Gastrocnemius medialis (tissue), 4 donors: ENCODE measurements around the gene CSH1. TPM values are rescaled to one million over a fixed set of nuclear protein-coding genes. Genes with fewer than 3 reads are reported as not detected.
"Not testable (repeated sequence)": the region's sequence is repeated elsewhere in the genome, so short reads cannot be mapped to it uniquely, and the experiment has no call there.

Source experiments
- ATAC-seq, 2 donors: fragments of 150-250 bp; one replicate each; pipeline ENCODE4 v1.9.1; 2016
- DNase-seq, 2 donors: peaks; one replicate each; pipeline ENCODE4 v3.0.0-alpha.2; 2019
- H3K27ac ChIP-seq, 4 donors: fragments of 200-600 bp; sonication (generic); 1 replicate in 1 of 4; 2 replicates in 3 of 4; pipeline ENCODE4 v1.5.1; 2016 to 2018; ENCODE audit warnings: mild to moderate bottlenecking in 2 of 4, moderate library complexity in 1 of 4
- H3K27me3 ChIP-seq, 3 donors: fragments of 200-600 bp; sonication (generic) in 2 of 3; 1 replicate in 1 of 3; 2 replicates in 2 of 3; pipeline versions ENCODE4 v1.5.1 to v1.6.0; 2016 to 2019; ENCODE audit warnings: mild to moderate bottlenecking in 1 of 3, moderate library complexity in 1 of 3
- H3K36me3 ChIP-seq, 2 donors: fragments of 200-600 bp; sonication (generic) in 1 of 2; one replicate each; pipeline ENCODE4 v1.5.1; 2017 to 2018
- H3K4me1 ChIP-seq, 2 donors: fragments of 200-600 bp; sonication (generic) in 1 of 2; one replicate each; pipeline ENCODE4 v1.5.1; 2016 to 2017; ENCODE audit warnings: mild to moderate bottlenecking in 2 of 2
- H3K4me3 ChIP-seq, 4 donors: fragments of 200-600 bp; sonication (generic) in 3 of 4; 1 replicate in 1 of 4; 2 replicates in 3 of 4; pipeline ENCODE4 v1.5.1; 2016 to 2019; ENCODE audit warnings: mild to moderate bottlenecking in 2 of 4
- H3K9me3 ChIP-seq, 3 donors: fragments of 200-600 bp; sonication (generic) in 2 of 3; 1 replicate in 1 of 3; 2 replicates in 2 of 3; pipeline ENCODE4 v1.5.1; 2016 to 2019
- POLR2A ChIP-seq, 2 donors: fragments of 450-650 bp; IDR thresholded peaks; one replicate each; pipeline ENCODE4 v1.6.1; 2017; ENCODE audit warnings: antibody characterized with exemption in 2 of 2, mild to moderate bottlenecking in 2 of 2, moderate library complexity in 2 of 2
- in situ Hi-C, 4 donors: fragments of 200-750 bp; cut with MboI; loops; one replicate each; pipeline versions ENCODE4 v1.15.0 to v1.8.0; 2017; ENCODE audit warnings: low sequenced_read_pairs in 4 of 4
- intact Hi-C: fragments of 100-400 bp; cut with DNase I; formaldehyde crosslinking; loops from one replicate; pipeline ENCODE4 v1.15.1; 2023; ENCODE audit warnings: low total_unique reads
- total RNA-seq, 4 donors: library from RNA; depleted of rRNA; stranded (reverse); fragments of >200 nt; gene quantifications; one replicate each; pipeline versions ENCODE4 v1.1.0 to v1.2.3, GENCODE V29; 2016
- TF ChIP-seq, protein P1 (sequence below), 5 experiments: fragments of 450-650 bp in 3 of 5; fragments of 200-600 bp in 2 of 5; sonication (generic) in 2 of 5; IDR thresholded peaks in 4 of 5; conservative IDR thresholded peaks in 1 of 5; 1 replicate in 4 of 5; 2 replicates in 1 of 5; pipeline ENCODE4 v1.5.1; 2016 to 2019; ENCODE audit warnings: antibody characterized with exemption in 5 of 5, mild to moderate bottlenecking in 3 of 5, moderate library complexity in 3 of 5

The CSH1 gene
- total RNA-seq, 4 donors from 2014 or later, result not detected

DNA sequence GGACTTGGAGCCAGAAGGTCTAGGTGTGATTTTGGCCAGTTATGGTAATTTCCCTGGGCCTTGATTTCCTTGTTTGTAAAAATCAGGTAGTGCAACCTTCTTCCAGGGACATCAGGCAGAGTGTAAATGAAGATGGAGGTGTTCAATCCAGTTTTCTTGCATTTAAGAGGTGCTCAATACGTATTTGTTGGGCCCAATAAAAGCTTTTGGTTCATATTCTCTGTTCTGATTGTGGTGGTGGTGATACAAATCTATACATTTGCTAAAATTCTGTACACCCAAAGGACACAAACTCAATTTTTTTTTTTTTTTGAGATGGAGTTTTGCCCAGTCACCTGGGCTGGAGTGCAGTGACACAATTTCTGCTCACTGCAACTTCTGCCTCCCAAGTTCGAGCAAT, 29.8 kb upstream of the CSH1 start:
- ATAC-seq (no peak), DNase-seq (no peak)
- H3K9me3 ChIP-seq, result no peaks in the 10 kb centered on the region
- intact Hi-C loops (no loop called here), in situ Hi-C loops (loop anchor here in 2 of 4 donors (10.0 kb wide), 2 partner anchors 89 to 99 kb away; partner anchors contain the start of gene ICAM2 (in 1 of the 2))
- H3K4me3 ChIP-seq, result no peak overlapping the region
- no peaks in the 10 kb centered on the region for H3K36me3 ChIP-seq
- TF ChIP-seq, protein P1, sequence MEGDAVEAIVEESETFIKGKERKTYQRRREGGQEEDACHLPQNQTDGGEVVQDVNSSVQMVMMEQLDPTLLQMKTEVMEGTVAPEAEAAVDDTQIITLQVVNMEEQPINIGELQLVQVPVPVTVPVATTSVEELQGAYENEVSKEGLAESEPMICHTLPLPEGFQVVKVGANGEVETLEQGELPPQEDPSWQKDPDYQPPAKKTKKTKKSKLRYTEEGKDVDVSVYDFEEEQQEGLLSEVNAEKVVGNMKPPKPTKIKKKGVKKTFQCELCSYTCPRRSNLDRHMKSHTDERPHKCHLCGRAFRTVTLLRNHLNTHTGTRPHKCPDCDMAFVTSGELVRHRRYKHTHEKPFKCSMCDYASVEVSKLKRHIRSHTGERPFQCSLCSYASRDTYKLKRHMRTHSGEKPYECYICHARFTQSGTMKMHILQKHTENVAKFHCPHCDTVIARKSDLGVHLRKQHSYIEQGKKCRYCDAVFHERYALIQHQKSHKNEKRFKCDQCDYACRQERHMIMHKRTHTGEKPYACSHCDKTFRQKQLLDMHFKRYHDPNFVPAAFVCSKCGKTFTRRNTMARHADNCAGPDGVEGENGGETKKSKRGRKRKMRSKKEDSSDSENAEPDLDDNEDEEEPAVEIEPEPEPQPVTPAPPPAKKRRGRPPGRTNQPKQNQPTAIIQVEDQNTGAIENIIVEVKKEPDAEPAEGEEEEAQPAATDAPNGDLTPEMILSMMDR (IDR thresholded peaks at IDR 0.05 in 4 of 5, conservative IDR thresholded peaks at IDR 0.05 in 1 of 5), result no peak
- TF ChIP-seq POLR2A (IDR thresholded peaks at IDR 0.05), result no peak
- H3K4me1 ChIP-seq, result peaks cover 12 to 15% of the 10 kb centered on the region in 2 donors
- H3K27ac ChIP-seq, result no peak overlapping the region
- H3K27me3 ChIP-seq, result no peaks in the 10 kb centered on the region

DNA sequence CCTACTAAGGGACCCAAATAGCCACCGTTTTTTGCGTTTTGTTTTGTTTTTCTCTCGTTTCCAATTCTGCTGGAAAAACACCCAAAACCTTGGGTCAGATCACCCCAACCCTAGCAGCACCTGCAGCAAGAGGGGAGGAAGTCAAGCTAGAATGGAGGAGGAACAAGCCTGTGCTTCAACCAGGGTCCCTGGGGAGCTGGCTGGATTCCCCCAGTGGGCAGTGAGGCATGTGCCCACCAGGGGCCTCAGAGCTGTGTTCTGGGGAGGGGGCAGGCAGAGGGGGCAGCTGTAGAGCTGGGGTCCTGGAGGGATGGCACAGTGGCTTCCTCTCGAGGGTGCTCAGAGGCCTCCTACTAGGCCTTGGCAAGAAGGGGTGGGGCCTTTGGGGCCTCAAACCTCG, 29.2 kb upstream of the CSH1 start:
- no peaks in the 10 kb centered on the region for H3K36me3 ChIP-seq
- peaks cover 7 to 10% of the 10 kb centered on the region in 2 donors for H3K4me1 ChIP-seq
- no peak for TF ChIP-seq POLR2A (IDR thresholded peaks at IDR 0.05)
- TF ChIP-seq, protein P1 (IDR thresholded peaks at IDR 0.05 in 4 of 5, conservative IDR thresholded peaks at IDR 0.05 in 1 of 5), result no peak
- DNase-seq (no peak), ATAC-seq (no peak)
- no peaks in the 10 kb centered on the region for H3K27me3 ChIP-seq
- H3K27ac ChIP-seq, result no peak overlapping the region
- H3K4me3 ChIP-seq, result no peak overlapping the region
- H3K9me3 ChIP-seq, result no peaks in the 10 kb centered on the region
- intact Hi-C loops, result no loop called here
- in situ Hi-C loops, result loop anchor here in 2 of 4 donors (10.0 kb wide), 2 partner anchors 89 to 99 kb away; partner anchors contain the start of gene ICAM2 (in 1 of the 2)

- H3K36me3 ChIP-seq, H3K4me3 ChIP-seq, H3K27ac ChIP-seq, DNase-seq, H3K27me3 ChIP-seq, H3K9me3 ChIP-seq, ATAC-seq, intact Hi-C loops, H3K4me1 ChIP-seq: not testable (repeated sequence)
- in situ Hi-C loops, result loop anchor here (10.0 to 25.0 kb wide), 5 partner anchors 92 to 515 kb away; partner anchors contain the start of genes ERN1 (in 2 of the 4), ICAM2 (in 1 of the 4) and MILR1 (in 1 of the 4)
Observed at GRCh38 chr17:63922402-63922801, 26.0 kb upstream of the CSH1 start.

GRCh38 chr17:63920779-63921178, 24.4 kb upstream of the CSH1 start:
- in situ Hi-C loops, result loop anchor here (10.0 to 25.0 kb wide), 5 partner anchors 94 to 517 kb away; partner anchors contain the start of genes ERN1 (in 2 of the 4), ICAM2 (in 1 of the 4) and MILR1 (in 1 of the 4)
- H3K4me1 ChIP-seq, H3K27me3 ChIP-seq, H3K9me3 ChIP-seq, H3K36me3 ChIP-seq, H3K4me3 ChIP-seq, DNase-seq, H3K27ac ChIP-seq, intact Hi-C loops, ATAC-seq: not testable (repeated sequence)

DNA sequence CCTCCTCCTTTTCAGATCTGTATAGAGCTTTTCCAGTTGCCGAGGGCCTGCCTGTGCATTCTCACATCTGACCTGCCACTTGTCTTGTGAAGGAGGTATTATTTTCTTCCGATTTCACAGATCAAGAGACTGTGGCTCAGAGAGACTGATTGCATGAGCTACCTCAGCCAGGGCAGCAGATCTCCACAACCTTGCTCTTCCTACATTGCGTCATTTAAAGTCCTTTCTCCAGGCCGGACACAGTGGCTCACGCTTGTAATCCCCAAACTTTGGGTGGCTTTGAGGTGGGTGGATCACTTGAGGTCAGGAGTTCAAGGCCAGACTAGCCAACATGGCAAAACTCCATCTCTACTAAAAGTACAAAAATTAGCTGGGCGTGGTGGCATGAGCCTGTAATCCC, 23.7 kb upstream of the CSH1 start:
- not testable (repeated sequence) for ATAC-seq, DNase-seq
- in situ Hi-C loops, result loop anchor here (10.0 to 25.0 kb wide), 5 partner anchors 95 to 517 kb away; partner anchors contain the start of genes ERN1 (in 2 of the 4), ICAM2 (in 1 of the 4) and MILR1 (in 1 of the 4)

GRCh38 chr17:63919311-63919723, 22.9 kb upstream of the CSH1 start:
- ATAC-seq (peak; percentile 87 to 93), DNase-seq (peak in 1 of 2 donors; percentile 61)
- Histone ChIP-seq H3K9me3 (no peaks in the 10 kb centered on the region), H3K27me3 (no peaks in the 10 kb centered on the region), H3K27ac (no peak overlapping the region), H3K4me3 (no peak overlapping the region), H3K36me3 (no peaks in the 10 kb centered on the region), H3K4me1 (peaks cover 3 to 4% of the 10 kb centered on the region in 2 donors)
- in situ Hi-C loops (loop anchor here (10.0 to 25.0 kb wide), 7 partner anchors 105 to 518 kb away; partner anchors contain the start of genes ERN1 (in 2 of the 4), ICAM2 (in 1 of the 4) and MILR1 (in 1 of the 4)), intact Hi-C loops (loop anchor here (1.0 to 10.0 kb wide), 4 partner anchors 27 to 355 kb away; partner anchors contain the start of gene ERN1)
- TF ChIP-seq POLR2A (IDR thresholded peaks at IDR 0.05), result no peak
- TF ChIP-seq, protein P1 (IDR thresholded peaks at IDR 0.05 in 4 of 5, conservative IDR thresholded peaks at IDR 0.05 in 1 of 5), result peak; percentile 90 to 99 (median 97)

More for the DNA sequence above, 23.7 kb upstream of the CSH1 start:
- H3K27ac ChIP-seq, H3K4me1 ChIP-seq, H3K27me3 ChIP-seq, H3K9me3 ChIP-seq, H3K4me3 ChIP-seq, intact Hi-C loops, H3K36me3 ChIP-seq: not testable (repeated sequence)

DNA sequence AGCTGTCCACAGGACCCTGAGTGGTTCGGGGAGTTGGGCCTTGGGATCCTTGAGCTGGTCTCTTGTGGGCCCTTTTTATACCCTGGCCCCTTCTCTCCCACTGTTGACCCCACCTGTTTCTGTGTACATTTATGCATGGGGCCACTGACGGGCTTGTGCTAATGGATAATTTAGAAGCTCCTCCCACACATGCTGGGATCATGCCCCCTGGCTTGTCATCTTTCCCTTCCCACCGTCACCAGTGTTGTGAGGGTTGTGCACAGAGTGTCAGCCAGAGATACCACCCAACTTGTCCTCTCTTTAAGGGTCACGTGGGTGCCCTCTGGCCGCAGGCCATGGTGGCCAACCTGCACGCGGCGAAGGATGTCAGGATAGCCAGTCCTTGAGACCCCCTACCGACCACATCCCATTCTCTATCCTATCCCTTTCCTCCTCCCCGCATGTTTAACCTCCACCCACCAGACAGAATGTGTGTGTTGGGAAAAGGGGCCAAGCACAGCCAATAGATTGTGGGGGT, 22.5 kb upstream of the CSH1 start, which contains the start of gene GH1:
Gene GH1, minus strand, starts transcription at position 51 of the 517 bp plus-strand sequence. CDS start 63 bp downstream, outside the sequence.
- H3K4me3 ChIP-seq, DNase-seq, H3K9me3 ChIP-seq, H3K4me1 ChIP-seq, H3K27me3 ChIP-seq, H3K36me3 ChIP-seq, H3K27ac ChIP-seq, ATAC-seq: not testable (repeated sequence)
- intact Hi-C loops, result loop anchor here (1.0 to 10.0 kb wide), 4 partner anchors 28 to 356 kb away; partner anchors contain the start of gene ERN1
- in situ Hi-C loops, result loop anchor here (10.0 to 25.0 kb wide), 7 partner anchors 106 to 518 kb away; partner anchors contain the start of genes ERN1 (in 2 of the 4), ICAM2 (in 1 of the 4) and MILR1 (in 1 of the 4)
